H1 (cell line): ENCODE measurements around the gene SPAG17. TPM values are rescaled to one million over a fixed set of nuclear protein-coding genes. Genes with fewer than 3 reads are reported as not detected.

Experiments used
- FOSL1 ChIP-seq: IDR thresholded peaks from 2 replicates; pipeline ENCODE4 v1.6.1; 2011; ENCODE audit warnings: mild to moderate bottlenecking, low read depth, low read length, moderate library complexity; ENCODE audit not compliant: insufficient read depth
- GABPA ChIP-seq: IDR thresholded peaks from 2 replicates; pipeline ENCODE4 v1.6.1; 2011; ENCODE audit warnings: mild to moderate bottlenecking, low read length, moderate library complexity, borderline replicate concordance; ENCODE audit not compliant: insufficient read depth
- KDM1A ChIP-seq: fragments of 200-600, 300-600 bp; sonication (generic); IDR thresholded peaks from 2 replicates; pipeline ENCODE4 v1.7.1; 2016; ENCODE audit warnings: mild to moderate bottlenecking, low read length, borderline replicate concordance
- NRF1 ChIP-seq: IDR thresholded peaks from 2 replicates; pipeline ENCODE4 v1.6.1; 2011; ENCODE audit warnings: mild to moderate bottlenecking, low read depth, low read length, improper control_type of control experiment
- RFX5 ChIP-seq: IDR thresholded peaks from 2 replicates; pipeline ENCODE4 v1.6.1; 2011; ENCODE audit warnings: low read depth, low read length, improper control_type of control experiment, borderline replicate concordance
- SRF ChIP-seq: IDR thresholded peaks from 2 replicates; pipeline ENCODE4 v1.6.1; 2011; ENCODE audit warnings: mild to moderate bottlenecking, low read depth, low read length, moderate library complexity
- TEAD4 ChIP-seq: IDR thresholded peaks from 2 replicates; pipeline ENCODE4 v1.6.1; 2012; ENCODE audit warnings: low read depth, low read length, inconsistent platforms, mixed read lengths
- polyA plus RNA-seq, 7 experiments: library from polyadenylated mRNA; depleted of rRNA in 3 of 7; stranded (reverse) in 5 of 7; unstranded in 2 of 7; fragments of >200 nt in 5 of 7; fragments of 200-250 nt in 2 of 7; gene quantifications; 1 replicate in 5 of 7; 2 replicates in 1 of 7; 4 replicates in 1 of 7; pipeline versions ENCODE4 v1.2.1 to v1.2.3, GENCODE V29; 2011 to 2013; ENCODE audit warnings: missing spikeins in 2 of 7, mixed read lengths in 2 of 7
- total RNA-seq: library from RNA; stranded (reverse); fragmentation: NEBNext Ultra II Directional; extraction: Animal tissue kit (Norgen Biotek cat#: 25700); gene quantifications from 2 replicates; pipeline ENCODE4 v1.2.1, GENCODE V29; 2021
- TF ChIP-seq, protein P1 (sequence below): fragments of 300-600 bp; sonication (generic); IDR thresholded peaks from 2 replicates; pipeline ENCODE4 v1.7.1; 2012; ENCODE audit warnings: low read length, moderate library complexity, mild to moderate bottlenecking, inconsistent platforms; ENCODE audit not compliant: insufficient replicate concordance
- TF ChIP-seq, protein P2 (sequence below): IDR thresholded peaks from 2 replicates; pipeline ENCODE4 v1.6.1; 2011; ENCODE audit warnings: low read length, improper control_type of control experiment
- TF ChIP-seq, protein P3 (sequence below): IDR thresholded peaks from 2 replicates; pipeline ENCODE4 v1.6.1; 2012; ENCODE audit warnings: inconsistent platforms

The SPAG17 gene
- total and polyA plus RNA-seq, 2 of the 8 experiments (the other 6 are each of a cell fraction or from before 2014, with no cell fraction given): 0.56 to 0.62 TPM

DNA sequence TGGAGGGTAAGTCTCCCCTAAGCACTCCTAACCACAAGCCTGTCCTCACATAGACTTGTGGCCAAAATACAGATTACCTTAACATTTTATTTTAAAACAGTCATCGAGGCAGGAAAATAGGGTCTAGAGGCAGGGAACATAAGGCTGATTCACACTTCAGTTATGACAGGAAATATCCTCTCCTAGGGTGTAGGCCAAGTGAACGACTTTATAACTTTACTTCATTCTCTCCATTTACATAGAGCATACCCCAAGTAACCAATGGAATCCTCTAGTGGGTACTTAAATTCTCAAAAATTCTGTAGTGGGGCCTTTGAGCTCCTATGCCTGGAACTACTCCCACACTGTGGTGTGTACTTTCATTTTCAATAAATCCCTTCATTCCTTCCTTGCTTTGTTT lies 142.5 kb downstream of the SPAG17 start (continued):
- TF ChIP-seq, protein P1, sequence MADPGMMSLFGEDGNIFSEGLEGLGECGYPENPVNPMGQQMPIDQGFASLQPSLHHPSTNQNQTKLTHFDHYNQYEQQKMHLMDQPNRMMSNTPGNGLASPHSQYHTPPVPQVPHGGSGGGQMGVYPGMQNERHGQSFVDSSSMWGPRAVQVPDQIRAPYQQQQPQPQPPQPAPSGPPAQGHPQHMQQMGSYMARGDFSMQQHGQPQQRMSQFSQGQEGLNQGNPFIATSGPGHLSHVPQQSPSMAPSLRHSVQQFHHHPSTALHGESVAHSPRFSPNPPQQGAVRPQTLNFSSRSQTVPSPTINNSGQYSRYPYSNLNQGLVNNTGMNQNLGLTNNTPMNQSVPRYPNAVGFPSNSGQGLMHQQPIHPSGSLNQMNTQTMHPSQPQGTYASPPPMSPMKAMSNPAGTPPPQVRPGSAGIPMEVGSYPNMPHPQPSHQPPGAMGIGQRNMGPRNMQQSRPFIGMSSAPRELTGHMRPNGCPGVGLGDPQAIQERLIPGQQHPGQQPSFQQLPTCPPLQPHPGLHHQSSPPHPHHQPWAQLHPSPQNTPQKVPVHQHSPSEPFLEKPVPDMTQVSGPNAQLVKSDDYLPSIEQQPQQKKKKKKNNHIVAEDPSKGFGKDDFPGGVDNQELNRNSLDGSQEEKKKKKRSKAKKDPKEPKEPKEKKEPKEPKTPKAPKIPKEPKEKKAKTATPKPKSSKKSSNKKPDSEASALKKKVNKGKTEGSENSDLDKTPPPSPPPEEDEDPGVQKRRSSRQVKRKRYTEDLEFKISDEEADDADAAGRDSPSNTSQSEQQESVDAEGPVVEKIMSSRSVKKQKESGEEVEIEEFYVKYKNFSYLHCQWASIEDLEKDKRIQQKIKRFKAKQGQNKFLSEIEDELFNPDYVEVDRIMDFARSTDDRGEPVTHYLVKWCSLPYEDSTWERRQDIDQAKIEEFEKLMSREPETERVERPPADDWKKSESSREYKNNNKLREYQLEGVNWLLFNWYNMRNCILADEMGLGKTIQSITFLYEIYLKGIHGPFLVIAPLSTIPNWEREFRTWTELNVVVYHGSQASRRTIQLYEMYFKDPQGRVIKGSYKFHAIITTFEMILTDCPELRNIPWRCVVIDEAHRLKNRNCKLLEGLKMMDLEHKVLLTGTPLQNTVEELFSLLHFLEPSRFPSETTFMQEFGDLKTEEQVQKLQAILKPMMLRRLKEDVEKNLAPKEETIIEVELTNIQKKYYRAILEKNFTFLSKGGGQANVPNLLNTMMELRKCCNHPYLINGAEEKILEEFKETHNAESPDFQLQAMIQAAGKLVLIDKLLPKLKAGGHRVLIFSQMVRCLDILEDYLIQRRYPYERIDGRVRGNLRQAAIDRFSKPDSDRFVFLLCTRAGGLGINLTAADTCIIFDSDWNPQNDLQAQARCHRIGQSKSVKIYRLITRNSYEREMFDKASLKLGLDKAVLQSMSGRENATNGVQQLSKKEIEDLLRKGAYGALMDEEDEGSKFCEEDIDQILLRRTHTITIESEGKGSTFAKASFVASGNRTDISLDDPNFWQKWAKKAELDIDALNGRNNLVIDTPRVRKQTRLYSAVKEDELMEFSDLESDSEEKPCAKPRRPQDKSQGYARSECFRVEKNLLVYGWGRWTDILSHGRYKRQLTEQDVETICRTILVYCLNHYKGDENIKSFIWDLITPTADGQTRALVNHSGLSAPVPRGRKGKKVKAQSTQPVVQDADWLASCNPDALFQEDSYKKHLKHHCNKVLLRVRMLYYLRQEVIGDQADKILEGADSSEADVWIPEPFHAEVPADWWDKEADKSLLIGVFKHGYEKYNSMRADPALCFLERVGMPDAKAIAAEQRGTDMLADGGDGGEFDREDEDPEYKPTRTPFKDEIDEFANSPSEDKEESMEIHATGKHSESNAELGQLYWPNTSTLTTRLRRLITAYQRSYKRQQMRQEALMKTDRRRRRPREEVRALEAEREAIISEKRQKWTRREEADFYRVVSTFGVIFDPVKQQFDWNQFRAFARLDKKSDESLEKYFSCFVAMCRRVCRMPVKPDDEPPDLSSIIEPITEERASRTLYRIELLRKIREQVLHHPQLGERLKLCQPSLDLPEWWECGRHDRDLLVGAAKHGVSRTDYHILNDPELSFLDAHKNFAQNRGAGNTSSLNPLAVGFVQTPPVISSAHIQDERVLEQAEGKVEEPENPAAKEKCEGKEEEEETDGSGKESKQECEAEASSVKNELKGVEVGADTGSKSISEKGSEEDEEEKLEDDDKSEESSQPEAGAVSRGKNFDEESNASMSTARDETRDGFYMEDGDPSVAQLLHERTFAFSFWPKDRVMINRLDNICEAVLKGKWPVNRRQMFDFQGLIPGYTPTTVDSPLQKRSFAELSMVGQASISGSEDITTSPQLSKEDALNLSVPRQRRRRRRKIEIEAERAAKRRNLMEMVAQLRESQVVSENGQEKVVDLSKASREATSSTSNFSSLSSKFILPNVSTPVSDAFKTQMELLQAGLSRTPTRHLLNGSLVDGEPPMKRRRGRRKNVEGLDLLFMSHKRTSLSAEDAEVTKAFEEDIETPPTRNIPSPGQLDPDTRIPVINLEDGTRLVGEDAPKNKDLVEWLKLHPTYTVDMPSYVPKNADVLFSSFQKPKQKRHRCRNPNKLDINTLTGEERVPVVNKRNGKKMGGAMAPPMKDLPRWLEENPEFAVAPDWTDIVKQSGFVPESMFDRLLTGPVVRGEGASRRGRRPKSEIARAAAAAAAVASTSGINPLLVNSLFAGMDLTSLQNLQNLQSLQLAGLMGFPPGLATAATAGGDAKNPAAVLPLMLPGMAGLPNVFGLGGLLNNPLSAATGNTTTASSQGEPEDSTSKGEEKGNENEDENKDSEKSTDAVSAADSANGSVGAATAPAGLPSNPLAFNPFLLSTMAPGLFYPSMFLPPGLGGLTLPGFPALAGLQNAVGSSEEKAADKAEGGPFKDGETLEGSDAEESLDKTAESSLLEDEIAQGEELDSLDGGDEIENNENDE: no peak
- no peak for TF ChIP-seq RFX5
- TF ChIP-seq GABPA: no peak
- no peak for TF ChIP-seq FOSL1
- no peak for TF ChIP-seq SRF
- TF ChIP-seq, protein P2, sequence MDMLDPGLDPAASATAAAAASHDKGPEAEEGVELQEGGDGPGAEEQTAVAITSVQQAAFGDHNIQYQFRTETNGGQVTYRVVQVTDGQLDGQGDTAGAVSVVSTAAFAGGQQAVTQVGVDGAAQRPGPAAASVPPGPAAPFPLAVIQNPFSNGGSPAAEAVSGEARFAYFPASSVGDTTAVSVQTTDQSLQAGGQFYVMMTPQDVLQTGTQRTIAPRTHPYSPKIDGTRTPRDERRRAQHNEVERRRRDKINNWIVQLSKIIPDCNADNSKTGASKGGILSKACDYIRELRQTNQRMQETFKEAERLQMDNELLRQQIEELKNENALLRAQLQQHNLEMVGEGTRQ: no peak
- no peak for TF ChIP-seq NRF1
- TF ChIP-seq TEAD4: no peak
- no peak for TF ChIP-seq KDM1A
- TF ChIP-seq, protein P3, sequence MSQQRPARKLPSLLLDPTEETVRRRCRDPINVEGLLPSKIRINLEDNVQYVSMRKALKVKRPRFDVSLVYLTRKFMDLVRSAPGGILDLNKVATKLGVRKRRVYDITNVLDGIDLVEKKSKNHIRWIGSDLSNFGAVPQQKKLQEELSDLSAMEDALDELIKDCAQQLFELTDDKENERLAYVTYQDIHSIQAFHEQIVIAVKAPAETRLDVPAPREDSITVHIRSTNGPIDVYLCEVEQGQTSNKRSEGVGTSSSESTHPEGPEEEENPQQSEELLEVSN: no peak
